DMS153 (cell line): Measurements from ENCODE around the gene HAND1.
A peak's percentile ranks its signal among the peaks of the same experiment; 100 is the strongest.

ENCODE experiments used
- DNase-seq: peaks from one replicate; lab custom pipeline; 2025; lab: John Stamatoyannopoulos, UW

The HAND1 gene

GRCh38 chr5:154455585-154455984, 22.4 kb downstream of the HAND1 start:
- DNase-seq = no peak

- DNase-seq = no peak
Measured at GRCh38 chr5:154451957-154452356, 26.1 kb downstream of the HAND1 start.

GRCh38 chr5:154449786-154450185, 28.2 kb downstream of the HAND1 start:
- DNase-seq = no peak

- DNase-seq = no peak
Measured at GRCh38 chr5:154447089-154447725, 30.8 kb downstream of the HAND1 start.

GRCh38 chr5:154446195-154447088, 31.6 kb downstream of the HAND1 start:
- DNase-seq = no peak

- DNase-seq = peak; percentile 41
Measured at GRCh38 chr5:154445422-154446194, 32.4 kb downstream of the HAND1 start, which contains the start of gene SAP30L. Gene SAP30L, plus strand, starts transcription at chr5:154445997. Its CDS starts 608 bp downstream, at chr5:154446605.

GRCh38 chr5:154444556-154445421, 33.2 kb downstream of the HAND1 start:
- no peak for DNase-seq

- no peak for DNase-seq
Measured at GRCh38 chr5:154442801-154443200, 35.2 kb downstream of the HAND1 start.

GRCh38 chr5:154440540-154440939, 37.5 kb downstream of the HAND1 start:
- DNase-seq = no peak

- DNase-seq = no peak
Measured at GRCh38 chr5:154437281-154437965, 40.6 kb downstream of the HAND1 start.

GRCh38 chr5:154435226-154435625, 42.8 kb downstream of the HAND1 start:
- no peak for DNase-seq

- no peak for DNase-seq
Measured at GRCh38 chr5:154430961-154431630, 46.9 kb downstream of the HAND1 start.

- no peak for DNase-seq
Measured at GRCh38 chr5:154430466-154430865, 47.6 kb downstream of the HAND1 start.

- DNase-seq = no peak
Measured at GRCh38 chr5:154429341-154429740, 48.7 kb downstream of the HAND1 start.

GRCh38 chr5:154428208-154428607, 49.8 kb downstream of the HAND1 start:
- no peak for DNase-seq
